Parathyroid adenoma (tissue), 2 donors: Measurements from ENCODE around the gene MAGEH1.

Source experiments
- H2AFZ ChIP-seq: fragments of 300-600 bp; sonication (generic); one replicate; pipeline ENCODE4 v1.7.0; 2017; ENCODE audit warnings: antibody characterized with exemption, mild to moderate bottlenecking
- H3K27ac ChIP-seq: fragments of 300-600 bp; sonication (generic); one replicate; pipeline ENCODE4 v1.7.0; 2017
- H3K27me3 ChIP-seq: fragments of 300-600 bp; sonication (generic); one replicate; pipeline ENCODE4 v1.7.0; 2017; ENCODE audit warnings: low read length; ENCODE audit not compliant: control insufficient read depth, insufficient read depth
- H3K36me3 ChIP-seq: fragments of 300-600 bp; sonication (generic); one replicate; pipeline ENCODE4 v1.7.0; 2017; ENCODE audit warnings: low read length; ENCODE audit not compliant: control insufficient read depth, insufficient read depth
- H3K4me1 ChIP-seq: fragments of 300-600 bp; sonication (generic); one replicate; pipeline ENCODE4 v1.7.0; 2017; ENCODE audit warnings: control low read depth
- H3K4me2 ChIP-seq: fragments of 300-600 bp; sonication (generic); one replicate; pipeline ENCODE4 v1.7.0; 2017; ENCODE audit warnings: low read length
- H3K4me3 ChIP-seq: fragments of 300-600 bp; sonication (generic); one replicate; pipeline ENCODE4 v1.7.0; 2017; ENCODE audit warnings: low read depth, low read length
- H3K79me2 ChIP-seq: fragments of 300-600 bp; sonication (generic); one replicate; pipeline ENCODE4 v1.7.0; 2017; ENCODE audit warnings: control low read depth
- H3K9ac ChIP-seq: fragments of 300-600 bp; sonication (generic); one replicate; pipeline ENCODE4 v1.7.0; 2017; ENCODE audit warnings: mild to moderate bottlenecking
- H3K9me3 ChIP-seq: fragments of 300-600 bp; sonication (generic); one replicate; pipeline ENCODE4 v1.7.0; 2017; ENCODE audit warnings: low read length; ENCODE audit not compliant: control insufficient read depth
- CTCF ChIP-seq: fragments of 300-600 bp; sonication (generic); IDR thresholded peaks from one replicate; pipeline ENCODE4 v1.7.0; 2017; ENCODE audit warnings: antibody characterized with exemption, mild to moderate bottlenecking
- donor health status: primary hyperparathyroidism.

MAGEH1 gene

GRCh38 chrX:55488593-55489313 is 36.8 kb downstream of the MAGEH1 start:
- no peak for TF ChIP-seq CTCF
- H3K4me3 ChIP-seq, result peak overlapping the region; percentile 88
- H3K9me3 ChIP-seq, result no peaks in the 10 kb centered on the region
- H3K9ac ChIP-seq, result peak overlapping the region; percentile 76
- H3K4me2 ChIP-seq, result peak overlapping the region; percentile 94
- H3K4me1 ChIP-seq, result no peaks in the 10 kb centered on the region
- H3K36me3 ChIP-seq, result no peaks in the 10 kb centered on the region
- H3K79me2 ChIP-seq, result no peaks in the 10 kb centered on the region
- no peaks in the 10 kb centered on the region for H3K27me3 ChIP-seq
- peak overlapping the region; percentile 99 for H3K27ac ChIP-seq
- H2AFZ ChIP-seq, result peak overlapping the region; percentile 80

GRCh38 chrX:55489314-55490009 is 37.5 kb downstream of the MAGEH1 start, which contains the start of gene USP51:
TSS of gene USP51 (minus strand) at chrX:55489848. CDS start at chrX:55488939, 909 bp downstream.
- H3K4me2 ChIP-seq, result peak within 1 kb of the TSS; percentile 94
- no peaks in the 10 kb centered on the region for H3K27me3 ChIP-seq
- peak within 1 kb of the TSS; percentile 88 for H3K4me3 ChIP-seq
- H3K9ac ChIP-seq, result peak within 1 kb of the TSS; percentile 76
- peak within 1 kb of the TSS; percentile 80 for H2AFZ ChIP-seq
- no peaks in the 10 kb centered on the region for H3K79me2 ChIP-seq
- no peaks in the 10 kb centered on the region for H3K4me1 ChIP-seq
- H3K27ac ChIP-seq, result peak within 1 kb of the TSS; percentile 99
- H3K36me3 ChIP-seq, result no peaks in the 10 kb centered on the region
- peak; percentile 5 for TF ChIP-seq CTCF
- no peaks in the 10 kb centered on the region for H3K9me3 ChIP-seq

- Histone ChIP-seq H3K4me1 (no peaks in the 10 kb centered on the region), H3K4me2 (peak overlapping the region; percentile 94), H3K27me3 (no peaks in the 10 kb centered on the region), H3K79me2 (no peaks in the 10 kb centered on the region), H3K36me3 (no peaks in the 10 kb centered on the region), H3K27ac (peak overlapping the region; percentile 99), H3K9ac (peak overlapping the region; percentile 76), H3K9me3 (no peaks in the 10 kb centered on the region), H2AFZ (peak overlapping the region; percentile 80), H3K4me3 (peak overlapping the region; percentile 88)
- no peak for TF ChIP-seq CTCF
Observed at GRCh38 chrX:55490121-55490520, 38.2 kb downstream of the MAGEH1 start.

- H3K9ac ChIP-seq, result no peak overlapping the region
- H3K4me1 ChIP-seq, result no peaks in the 10 kb centered on the region
- H3K9me3 ChIP-seq, result no peaks in the 10 kb centered on the region
- H2AFZ ChIP-seq, result no peak overlapping the region
- H3K4me3 ChIP-seq, result no peak overlapping the region
- H3K36me3 ChIP-seq, result no peaks in the 10 kb centered on the region
- TF ChIP-seq CTCF, result no peak
- no peak overlapping the region for H3K4me2 ChIP-seq
- H3K27ac ChIP-seq, result no peak overlapping the region
- no peaks in the 10 kb centered on the region for H3K79me2 ChIP-seq
- no peaks in the 10 kb centered on the region for H3K27me3 ChIP-seq
Observed at GRCh38 chrX:55490974-55491373, 39.0 kb downstream of the MAGEH1 start.
